ENCODE results near the gene ZBTB34.

DNA sequence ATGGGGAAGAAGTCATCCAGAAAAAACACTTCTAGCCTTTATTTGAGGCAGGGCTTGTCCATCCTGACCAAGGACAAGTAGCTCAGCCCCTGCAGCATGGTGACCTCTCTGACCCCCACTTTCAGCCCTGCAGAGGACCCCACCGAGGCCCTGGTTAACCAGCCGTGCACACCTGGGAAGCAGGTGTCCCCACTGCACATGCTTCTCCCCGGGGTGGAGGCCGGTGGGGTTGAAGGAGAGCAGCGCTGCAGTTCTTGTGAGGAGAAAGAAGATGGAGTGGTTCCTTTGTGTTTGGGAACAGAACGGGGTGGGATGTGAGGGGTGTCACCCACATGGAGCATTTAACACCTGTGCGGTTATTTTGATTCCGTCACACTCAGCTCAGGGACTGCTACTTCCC is 21.1 kb upstream of the ZBTB34 start:
- no peak for TF ChIP-seq POLR2AphosphoS5 (IDR thresholded peaks at IDR 0.05; ENCODE audit: low read depth, low read length)
- TF ChIP-seq POLR2A (IDR thresholded peaks at IDR 0.05; ENCODE audit: low read depth, low read length), result no peak

All from GM12892 (cell line).